ENCODE measurements around the gene RAMP1.

RAMP1 gene

DNA sequence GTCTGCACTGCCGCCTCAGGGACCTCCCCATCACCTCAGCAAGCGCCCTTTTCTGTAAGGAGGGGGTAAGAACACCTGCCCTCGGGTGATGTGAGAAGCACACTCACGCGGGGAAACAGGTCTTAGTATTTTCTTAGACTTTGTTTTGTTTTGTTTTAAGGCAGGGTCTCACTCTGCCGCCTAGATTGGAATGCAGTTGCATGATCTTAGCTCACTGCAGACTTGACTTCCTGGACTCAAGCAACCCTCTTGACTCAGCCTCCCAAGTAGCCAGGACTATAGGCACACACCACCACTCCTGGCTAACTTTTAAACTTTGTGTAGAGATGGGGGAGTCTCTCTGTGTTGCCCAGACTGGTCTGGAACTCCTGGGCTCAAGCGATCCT is 37.1 kb downstream of the RAMP1 start:
- DNase-seq: no peak

DNA sequence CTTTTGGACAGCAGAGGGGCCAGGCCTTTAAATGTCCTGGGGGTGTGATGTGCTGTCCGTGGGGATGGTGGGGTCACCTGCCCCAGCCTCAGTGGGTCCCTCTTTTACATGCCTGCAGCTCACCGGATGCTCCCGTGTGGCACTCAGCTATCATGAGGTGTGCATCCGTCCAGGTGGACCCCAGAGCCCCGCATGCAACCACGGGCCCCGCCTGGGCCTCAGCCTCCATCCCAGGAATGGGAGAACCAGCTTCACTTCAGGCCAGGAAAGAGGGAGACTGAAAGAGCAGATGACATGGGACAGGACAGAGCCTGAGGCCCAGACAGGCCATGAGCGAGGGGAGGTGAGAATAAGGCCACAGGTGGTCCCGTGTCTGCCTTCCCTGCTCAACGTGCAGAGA is 37.5 kb downstream of the RAMP1 start:
- DNase-seq: no peak

DNA sequence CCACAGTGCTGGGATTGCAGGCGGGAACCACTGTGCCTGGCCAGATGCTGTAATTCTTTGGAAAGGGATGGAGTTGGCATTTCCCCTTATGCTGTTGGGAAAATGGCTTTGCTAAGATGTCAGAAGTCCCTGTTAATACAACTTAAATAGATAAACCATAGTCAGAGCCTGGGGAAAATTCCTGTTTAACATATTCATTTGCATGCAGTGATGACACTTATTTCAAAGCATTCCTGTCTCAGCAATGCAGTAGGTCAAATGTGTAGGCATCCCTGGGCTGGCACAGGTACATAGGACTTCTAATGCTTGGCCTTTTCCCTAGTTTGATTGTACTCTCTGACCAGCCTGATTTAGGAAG is 38.6 kb downstream of the RAMP1 start:
- DNase-seq: no peak

DNA sequence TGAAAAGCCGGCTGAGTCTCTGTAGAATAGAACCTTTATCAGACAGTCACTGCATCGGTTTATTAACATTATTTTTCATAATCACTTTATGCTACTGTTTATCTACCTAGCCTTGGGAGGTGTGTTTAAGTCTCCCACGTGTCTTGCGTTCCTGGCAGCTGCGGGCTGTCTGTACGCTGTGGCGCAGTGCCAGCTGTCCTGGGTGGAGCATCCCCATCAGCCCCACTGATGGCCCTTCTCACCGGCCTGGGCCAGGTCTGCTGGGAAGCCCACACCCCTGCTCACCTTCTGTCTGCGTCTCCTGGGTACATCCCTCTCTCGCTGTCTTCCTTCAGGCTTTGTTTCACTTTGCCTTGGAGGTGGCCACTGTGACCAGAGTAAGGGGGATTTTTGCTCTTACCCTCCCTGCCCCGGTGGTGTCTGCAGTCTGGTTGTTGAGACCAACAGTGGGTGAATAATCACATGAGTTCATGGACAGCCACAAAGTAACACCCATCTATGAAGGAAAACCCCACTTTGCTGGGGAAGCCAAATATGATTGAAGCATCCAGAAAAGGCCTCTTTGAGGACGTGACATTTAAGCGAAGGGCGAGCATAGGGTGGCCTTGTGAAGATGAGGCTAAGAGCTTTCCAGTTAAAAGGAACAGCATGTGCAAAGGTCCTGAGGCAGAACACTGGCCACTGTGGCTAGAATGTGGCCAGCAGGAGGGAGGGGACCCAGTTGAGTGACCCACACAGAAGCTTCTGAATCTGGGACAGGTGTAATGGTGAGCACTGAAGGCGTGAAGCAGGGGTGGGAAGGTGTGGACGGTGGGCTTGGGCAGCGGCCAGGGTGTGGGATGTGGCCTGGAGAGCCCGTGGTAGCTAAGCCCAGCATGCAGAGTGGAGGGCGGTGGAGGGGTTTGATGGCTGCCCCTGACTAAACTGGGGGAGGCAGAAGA is 41.7 kb downstream of the RAMP1 start:
- no peak for DNase-seq

DNA sequence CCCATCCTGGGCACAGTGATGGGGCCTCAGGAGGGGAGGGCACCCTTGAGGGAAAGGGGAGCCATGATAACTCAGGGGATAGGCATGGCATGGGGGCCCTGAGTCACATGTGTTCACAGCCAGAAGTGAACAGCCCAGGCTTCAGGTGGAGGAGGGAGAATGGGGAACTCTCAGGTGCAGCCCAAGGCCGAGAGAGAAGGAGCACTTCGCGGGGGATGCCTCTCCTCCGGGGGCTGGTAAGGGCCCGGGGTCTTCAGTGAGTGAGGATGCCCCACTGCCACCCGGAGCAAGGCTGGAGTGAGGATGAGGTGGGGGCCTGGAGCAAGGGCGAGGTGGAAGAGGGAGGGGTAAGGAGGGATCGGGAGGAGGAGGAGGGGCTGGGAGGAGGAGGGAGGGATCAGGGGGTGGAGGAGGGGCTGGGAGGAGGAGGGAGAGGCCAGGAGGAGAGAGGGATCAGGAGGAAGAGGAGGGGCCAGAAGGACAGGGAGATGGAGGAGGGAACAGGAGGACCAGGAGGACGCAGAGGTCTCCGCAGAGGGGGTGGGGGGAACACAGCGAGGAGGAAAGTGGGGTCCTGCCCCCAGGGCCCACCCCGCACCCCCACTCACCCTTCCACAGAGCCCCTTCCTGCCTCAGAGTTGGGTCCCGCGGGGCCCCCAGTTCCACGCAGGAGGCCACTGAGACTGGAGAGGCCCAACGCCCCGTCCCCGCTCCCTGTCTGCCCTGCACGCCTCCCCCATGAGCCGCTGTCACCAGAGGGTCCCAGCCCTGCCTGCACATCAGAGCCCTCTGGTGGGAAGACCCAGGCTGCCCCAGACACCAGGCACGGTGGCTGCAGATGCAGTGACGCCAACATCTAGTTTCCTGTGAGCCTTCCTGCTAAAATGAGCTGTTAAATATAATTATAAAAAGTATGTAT is 42.8 kb downstream of the RAMP1 start:
- DNase-seq: no peak

DNA sequence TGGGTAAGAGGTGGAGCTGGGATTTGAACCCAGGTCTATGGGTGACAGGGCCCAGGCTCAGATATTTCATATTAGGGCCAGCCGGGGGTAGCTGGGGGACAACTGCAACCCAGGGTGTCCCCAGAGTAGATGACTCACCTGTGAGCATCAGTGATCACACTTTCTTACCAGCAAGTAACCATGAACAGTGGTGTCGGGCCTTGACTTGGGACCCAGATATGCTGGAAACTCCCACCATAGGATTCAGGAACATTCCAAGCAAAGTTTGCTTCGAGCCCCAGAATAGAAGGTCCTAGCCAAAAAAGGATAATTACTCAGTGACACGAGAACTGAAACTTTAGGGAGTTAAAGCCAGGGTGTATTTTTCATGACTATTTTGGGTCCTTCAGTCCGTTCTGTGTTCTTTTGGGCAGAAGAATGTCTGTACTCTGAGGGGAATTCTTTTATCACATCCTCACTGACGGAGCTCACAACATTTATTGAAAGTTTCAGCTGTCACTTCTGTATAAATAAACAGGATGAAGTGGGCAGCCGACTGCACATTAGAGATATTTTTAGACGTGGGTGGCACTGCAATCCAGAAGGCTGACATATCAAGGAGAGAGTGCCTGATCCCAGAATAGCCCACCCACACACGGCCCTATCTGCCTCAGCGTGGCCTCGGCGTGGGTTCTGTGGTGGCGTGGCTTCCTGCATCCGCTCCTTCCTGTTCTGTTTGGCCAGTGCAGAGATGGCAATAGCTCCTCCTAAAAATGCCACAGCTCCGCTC is 45.6 kb downstream of the RAMP1 start:
- no peak for DNase-seq

DNA sequence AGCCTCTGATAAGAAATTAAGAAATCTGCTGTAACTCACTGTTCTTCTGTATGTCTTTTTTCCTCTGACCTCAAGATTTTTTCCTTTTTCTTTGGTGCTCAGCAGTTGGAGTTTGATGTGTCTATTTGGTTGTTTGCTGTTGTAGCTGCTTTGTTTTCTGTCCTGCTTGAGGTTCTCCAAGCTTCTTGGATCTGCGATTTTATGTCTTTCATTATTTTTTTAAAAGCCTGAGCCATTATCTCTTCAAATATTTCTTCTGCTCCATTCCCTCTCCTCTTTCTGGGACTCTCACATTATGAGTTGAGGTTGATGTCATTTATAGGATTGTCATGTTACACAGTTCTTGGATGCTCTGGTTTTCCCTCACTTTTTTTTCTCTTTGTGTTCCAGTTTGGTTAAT is 47.7 kb downstream of the RAMP1 start:
- DNase-seq: no peak

DNA sequence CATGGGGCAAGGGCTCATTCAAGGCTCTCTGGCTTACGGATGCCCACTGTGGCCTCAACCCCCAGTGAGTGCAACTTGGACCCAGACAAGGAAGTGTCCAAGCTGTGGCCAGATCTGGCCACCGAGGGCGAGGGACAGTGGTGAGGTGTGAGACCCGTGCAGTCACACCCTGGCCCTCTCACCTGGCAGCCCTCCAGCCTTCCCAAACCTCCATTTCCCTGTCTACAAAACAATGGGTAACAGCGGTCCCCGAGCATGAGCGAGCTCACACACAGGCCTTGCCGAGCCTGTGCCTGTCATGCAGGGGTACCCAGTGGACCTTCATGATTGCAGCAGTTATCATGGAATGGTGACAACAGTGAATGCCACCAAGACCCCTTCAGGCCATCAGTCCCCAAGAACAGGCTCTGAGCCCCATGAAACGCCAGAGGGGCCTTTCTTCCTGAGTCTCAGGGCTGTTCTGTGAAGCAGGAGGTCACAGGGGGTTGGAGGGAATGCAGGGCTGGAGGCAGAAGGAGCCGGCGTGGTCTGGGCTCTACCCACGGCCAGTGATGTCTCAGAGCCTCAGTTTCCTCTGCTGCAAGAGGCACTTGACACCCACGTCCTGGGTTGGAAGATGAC is 49.8 kb downstream of the RAMP1 start:
- no peak for DNase-seq

DNA sequence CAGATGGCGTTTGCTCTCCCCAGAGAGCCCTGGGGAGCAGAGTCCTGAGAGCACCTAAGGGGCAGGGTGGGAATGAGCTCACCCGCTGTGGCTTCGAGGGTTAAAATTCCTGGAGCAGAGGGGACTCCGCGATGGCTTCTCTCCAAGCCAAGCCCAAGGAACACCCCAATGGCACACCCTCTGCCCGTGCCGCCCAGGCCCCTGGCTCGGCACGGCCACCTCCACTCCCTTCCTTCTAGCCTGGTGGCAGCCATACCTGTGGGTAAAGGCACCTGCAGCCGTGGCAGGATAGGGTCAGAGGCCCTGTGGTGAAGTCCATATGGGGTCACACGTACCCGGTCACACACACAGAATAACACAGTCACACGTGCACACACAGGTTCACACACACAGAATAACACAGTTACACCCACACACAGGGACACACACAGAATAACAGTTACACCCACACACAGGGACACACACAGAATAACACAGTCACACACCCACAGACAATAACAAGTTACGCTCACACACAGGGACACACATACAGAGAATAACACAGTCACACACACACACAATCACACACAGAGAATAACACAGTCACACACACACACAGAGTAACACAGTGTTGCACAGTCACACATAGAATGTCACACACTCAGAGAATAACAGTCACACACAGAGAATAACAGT is 50.5 kb downstream of the RAMP1 start:
- DNase-seq: no peak

DNA sequence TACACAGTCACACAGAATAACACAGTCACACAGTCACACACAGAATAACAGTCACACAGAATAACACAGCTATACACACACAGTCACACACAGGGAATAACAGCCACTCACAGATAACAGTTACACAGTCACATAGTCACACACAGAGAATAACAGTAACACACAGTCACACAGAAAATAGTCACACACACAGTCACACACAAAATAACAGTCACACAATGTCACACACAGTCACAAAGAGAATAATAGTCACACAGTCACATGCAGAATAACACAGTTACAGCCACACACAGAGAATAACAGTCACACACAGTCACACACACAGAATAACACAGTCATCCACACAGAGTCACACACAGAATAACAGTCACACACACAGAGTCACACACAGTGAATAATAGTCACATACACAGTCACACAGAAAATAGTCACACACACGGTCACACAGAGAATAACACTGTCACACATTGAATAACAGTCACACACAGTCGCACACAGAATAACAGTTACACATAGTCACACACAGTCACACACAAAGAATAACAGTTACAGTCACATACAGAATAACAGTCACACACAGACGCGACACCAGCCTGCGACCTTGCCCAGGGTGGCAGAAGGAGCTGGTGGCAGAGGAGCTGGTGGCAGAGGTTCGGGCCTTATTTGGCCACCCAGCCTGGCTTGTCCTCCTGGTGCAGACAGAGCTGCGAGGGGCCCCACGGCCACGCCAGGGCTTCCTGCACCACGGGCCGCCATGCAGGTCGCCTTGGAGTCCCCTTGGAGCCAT is 51.3 kb downstream of the RAMP1 start:
- no peak for DNase-seq

DNA sequence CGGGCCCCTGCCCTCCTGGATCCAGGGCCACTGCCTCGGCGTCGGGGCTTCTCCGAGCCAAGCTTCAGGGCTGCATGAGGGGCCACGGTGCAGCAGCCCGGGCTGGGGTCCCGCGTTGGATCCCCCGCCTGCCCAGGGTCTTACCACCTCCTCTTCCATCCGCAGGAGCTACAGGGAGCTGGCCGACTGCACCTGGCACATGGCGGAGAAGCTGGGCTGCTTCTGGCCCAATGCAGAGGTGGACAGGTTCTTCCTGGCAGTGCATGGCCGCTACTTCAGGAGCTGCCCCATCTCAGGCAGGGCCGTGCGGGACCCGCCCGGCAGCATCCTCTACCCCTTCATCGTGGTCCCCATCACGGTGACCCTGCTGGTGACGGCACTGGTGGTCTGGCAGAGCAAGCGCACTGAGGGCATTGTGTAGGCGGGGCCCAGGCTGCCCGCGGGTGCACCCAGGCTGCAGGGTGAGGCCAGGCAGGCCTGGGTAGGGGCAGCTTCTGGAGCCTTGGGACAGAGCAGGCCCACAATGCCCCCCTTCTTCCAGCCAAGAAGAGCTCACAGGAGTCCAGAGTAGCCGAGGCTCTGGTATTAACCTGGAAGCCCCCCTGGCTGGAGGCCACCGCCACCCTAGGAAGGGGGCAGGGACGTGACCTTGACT is 52.1 kb downstream of the RAMP1 start:
- DNase-seq: no peak

DNA sequence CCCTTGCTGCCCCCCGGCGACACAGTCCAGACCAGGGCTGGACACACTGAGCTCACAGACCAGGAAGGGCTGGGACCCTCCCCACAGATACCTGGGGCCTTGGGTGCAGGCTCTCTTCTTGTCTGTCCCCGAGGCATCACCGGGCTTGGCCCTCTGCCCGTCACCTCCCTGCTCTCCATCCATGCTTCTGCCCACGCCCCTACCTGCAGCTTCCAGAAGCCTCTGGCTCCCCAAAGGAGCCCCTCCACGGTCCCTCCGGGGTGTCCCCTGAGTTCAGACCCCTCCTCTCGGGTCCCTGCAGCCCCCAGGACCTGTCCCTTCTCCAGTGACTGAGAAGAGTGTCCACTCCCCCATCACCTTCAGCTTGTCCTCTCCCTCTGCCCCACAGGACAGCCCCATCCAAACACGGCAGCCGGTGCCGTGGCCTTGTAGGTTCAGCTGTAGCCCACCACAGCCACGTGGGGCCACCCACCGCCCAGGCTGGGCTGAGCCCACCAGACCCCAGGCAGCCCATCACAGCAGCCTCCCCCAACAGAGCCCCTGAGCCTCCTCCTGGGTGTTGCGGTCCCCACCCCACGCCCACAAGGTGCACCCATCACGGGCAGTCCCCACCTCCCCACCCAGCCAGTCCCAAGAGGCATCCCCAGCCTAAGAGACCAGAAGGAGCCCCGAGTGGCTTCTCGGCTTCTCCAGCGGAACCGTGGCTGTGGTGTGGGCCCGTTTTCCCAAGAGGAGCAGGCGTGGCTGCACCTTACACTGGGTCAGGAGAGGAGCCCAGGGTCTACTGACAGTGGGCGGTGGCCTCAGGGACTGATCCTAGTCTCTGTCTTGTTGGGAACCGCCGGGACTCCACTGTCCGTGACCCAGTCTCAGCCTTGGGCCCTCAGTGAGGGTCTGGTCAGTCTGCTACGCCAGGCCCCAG is 53.1 kb downstream of the RAMP1 start:
- DNase-seq: no peak

DNA sequence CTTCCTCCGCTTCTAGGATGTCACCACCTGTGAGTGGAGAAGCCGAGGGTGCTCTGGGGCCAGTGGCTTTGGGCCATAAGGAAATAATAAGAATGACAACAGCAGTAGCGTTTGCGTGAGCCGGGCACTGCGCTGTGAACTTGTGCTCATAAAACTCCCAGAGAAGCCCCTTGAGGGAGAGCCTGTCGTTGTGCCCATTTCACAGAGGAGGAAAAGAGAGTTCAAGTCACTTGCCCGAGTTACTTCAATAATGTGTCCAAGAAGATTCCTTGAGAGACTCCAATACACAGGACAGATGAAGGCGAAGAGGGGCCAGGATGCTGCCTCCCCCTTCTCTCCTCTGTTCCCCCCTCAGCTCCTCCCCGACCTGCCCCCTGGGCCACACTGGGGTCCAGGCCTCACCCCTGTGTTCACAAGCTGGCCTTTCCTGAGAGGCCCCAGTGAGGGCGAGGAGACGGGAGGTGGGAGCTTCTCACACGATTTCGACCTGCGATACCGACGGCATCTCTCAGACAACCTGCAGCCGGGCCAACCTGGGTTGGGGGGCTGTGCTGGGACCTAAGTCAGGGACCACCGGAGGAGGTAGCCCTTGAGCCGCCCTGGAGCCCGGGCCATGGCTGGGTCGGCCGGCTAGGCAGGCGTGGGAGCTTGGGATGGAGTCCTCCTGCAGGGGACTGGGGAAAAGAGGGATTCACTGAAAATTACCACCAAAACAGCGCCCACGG is 53.9 kb downstream of the RAMP1 start:
- DNase-seq: no peak

DNA sequence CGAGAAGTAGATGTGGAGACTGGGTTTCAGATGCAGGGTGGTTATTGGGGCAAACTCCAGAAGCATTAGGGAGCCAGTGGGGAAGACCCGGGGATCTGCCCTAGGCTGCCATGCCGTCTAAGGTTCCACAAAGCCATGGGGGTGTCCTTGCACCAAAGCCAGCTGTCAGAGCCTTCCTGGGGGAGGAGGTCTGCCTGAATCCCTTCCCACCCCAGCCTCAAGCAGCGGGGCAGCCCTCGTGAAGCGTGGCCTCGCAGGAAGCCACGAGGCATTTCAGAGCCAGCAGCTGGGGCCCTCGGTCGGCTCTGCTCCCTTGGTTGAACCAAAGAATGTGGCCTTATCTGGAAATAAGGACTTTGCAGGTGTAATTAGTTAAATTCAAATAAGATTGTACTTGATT is 56.2 kb downstream of the RAMP1 start:
- no peak for DNase-seq

DNA sequence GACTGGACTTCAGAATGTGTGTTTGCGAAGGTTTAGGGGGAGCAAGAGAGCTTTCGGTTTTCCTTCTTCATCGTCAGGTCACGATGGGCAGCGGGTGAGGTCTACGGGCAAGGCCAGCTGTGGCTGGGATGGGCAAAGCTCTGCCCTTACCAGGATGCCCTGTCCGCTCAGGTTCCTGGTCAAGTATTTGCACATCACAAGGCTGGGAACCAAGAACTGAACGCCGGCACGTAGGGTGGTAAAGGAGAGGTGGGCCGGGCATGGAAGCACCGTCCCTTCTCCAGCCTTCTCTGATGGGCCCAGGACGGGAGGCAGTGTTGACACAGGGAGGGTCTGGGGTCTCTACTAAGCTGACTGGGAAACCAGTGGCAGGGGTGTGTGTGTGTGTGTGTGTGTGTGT is 56.9 kb downstream of the RAMP1 start:
- no peak for DNase-seq

DNA sequence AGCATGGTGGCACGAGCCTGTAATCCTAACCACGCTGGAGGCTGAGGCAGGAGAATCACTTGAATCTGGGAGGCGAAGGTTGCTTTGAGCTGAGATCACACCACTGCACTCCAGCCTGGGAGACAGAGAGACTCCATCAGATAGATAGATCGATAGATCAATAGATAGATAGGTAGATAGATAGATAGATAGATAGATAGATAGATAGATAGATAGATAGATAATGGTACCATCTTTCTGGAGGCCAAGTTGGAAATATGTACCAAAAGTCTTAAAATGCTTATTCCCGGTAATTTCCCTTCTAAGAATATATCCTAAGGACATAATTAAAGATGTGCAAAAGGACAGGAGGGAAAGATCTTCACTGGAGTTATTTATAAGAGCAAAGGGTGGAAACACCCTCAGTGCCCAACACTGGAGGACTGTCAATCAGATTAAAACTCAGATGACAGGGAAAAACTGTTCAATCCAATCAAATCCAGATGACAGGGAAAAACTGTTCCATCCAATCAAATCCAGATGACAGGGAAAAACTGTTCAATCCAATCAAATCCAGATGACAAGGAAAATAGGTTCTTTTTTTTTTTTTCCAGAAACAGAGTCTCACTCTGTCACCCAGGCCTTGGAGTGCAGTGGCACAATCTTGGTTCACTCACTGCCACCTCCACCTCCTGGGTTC is 58.4 kb downstream of the RAMP1 start:
- no peak for DNase-seq

DNA sequence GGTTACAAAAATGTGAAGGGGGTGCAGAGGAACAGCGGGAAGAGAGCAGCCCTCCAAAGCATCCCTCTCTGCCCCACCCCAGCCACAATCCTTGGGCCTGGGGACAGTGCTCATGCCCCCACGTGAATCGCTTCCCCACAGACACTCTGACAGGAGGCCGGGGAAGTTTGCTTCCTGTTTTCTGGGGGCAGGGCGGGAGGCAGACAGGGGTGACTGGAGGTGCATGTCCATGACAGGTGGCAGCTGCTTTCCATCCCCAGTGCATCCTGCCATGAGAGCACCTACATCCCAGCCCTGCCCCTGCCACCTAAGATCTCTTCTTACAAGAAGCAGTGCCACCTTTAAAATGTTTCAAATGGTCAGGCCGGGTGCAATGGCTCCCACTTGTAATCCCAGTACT is 60.2 kb downstream of the RAMP1 start:
- no peak for DNase-seq

DNA sequence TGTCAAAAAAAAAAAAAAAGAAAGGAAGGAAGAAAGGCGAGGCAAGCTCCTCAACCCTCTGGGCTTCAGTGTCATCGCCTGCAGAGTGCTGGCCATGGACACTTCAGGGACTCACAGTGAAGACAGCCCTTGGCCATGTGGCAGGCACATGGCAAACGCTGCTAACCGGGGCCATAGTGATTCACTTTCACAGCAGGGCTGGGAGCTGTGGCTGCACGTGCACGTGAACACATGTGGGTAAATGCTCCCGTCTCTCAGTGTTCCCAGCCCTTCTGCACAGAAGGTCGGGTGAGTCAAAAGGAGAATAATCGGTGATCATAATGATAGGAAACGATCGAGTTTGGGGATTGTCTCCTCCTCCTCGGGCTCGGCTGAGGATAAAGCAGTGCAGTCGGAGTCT is 61.2 kb downstream of the RAMP1 start:
- DNase-seq: no peak

Measured in activated CD4-positive, alpha-beta T cell treated with anti-CD3 and anti-CD28 coated beads, Interleukin-2, amount 50 U/mL, for 1 hour (primary cell).